ENCODE data around the gene KLHL2.
"Not testable (repeated sequence)": the region's sequence is repeated elsewhere in the genome, so short reads cannot be mapped to it uniquely, and the experiment has no call there.

The KLHL2 gene

DNA sequence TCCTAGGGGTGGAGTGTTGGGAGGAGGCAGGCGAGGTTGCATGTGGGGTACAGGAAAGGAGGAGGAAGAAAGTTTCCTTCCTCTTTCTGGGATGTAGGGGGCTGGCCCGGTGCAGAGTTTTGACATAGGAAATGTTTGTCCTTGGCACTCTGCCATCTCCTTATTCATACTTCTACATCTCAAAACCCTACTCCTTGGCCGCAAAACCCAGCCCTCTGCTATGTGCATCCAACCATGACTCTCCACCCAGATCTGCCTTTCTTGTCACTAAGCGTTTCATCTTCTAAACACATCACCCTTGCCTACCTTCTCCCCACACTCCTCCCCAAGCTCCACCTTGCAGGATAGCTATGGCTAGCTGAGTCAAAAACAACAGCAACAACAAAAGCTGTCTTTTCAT lies 48.1 kb downstream of the KLHL2 start:
- not testable (repeated sequence) for H3K4me3 ChIP-seq (replicated peaks; ENCODE audit: insufficient read depth, low read length); H3K27me3 ChIP-seq (ENCODE audit: insufficient read depth, poor library complexity, severe bottlenecking)
- TF ChIP-seq POLR2AphosphoS5 (IDR thresholded peaks at IDR 0.05; ENCODE audit: low read depth), result peak; percentile 57; the same call in 1 of the 2 replicates
- peak overlapping the region; percentile 80 for H3K27ac ChIP-seq (replicated peaks)
- peak; percentile 61 to 92 for DNase-seq (ENCODE audit: low read depth in 1 of 2, low spot score in 1 of 2)

GRCh38 chr4:165256074-165256659 lies 48.8 kb downstream of the KLHL2 start:
- H3K4me3 ChIP-seq (replicated peaks; ENCODE audit: insufficient read depth, low read length); H3K27me3 ChIP-seq (ENCODE audit: insufficient read depth, poor library complexity, severe bottlenecking): not testable (repeated sequence)
- H3K27ac ChIP-seq (replicated peaks), result peak overlapping the region; percentile 80
- DNase-seq (ENCODE audit: low read depth in 1 of 2, low spot score in 1 of 2), result peak in 1 of 2 experiments; percentile 69

GRCh38 chr4:165259776-165260175 lies 52.4 kb downstream of the KLHL2 start:
- H3K27me3 ChIP-seq (ENCODE audit: insufficient read depth, poor library complexity, severe bottlenecking); DNase-seq (ENCODE audit: low read depth in 1 of 2, low spot score in 1 of 2); H3K4me3 ChIP-seq (replicated peaks; ENCODE audit: insufficient read depth, low read length); H3K27ac ChIP-seq (replicated peaks): not testable (repeated sequence)

DNA sequence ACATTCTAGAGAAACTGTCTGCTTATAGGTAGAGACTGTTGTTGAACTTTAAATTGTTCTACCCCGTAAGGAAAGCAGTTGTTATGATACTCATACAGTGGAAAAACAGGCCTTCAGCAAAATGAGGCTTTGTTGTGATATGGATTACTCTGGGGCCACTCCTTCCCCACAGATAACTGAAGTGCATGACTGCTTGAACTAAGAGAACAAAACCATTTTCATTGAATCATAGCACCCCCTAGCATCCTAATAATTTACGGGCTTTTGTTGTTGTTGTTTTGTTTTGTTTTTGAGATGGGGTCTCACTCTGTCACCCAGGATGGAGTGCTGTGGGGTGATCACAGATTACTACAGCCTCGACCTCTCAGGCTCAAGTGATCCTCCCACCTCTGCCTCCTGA lies 54.9 kb downstream of the KLHL2 start:
- not testable (repeated sequence) for DNase-seq (ENCODE audit: low read depth in 1 of 2, low spot score in 1 of 2); H3K27ac ChIP-seq (replicated peaks); H3K4me3 ChIP-seq (replicated peaks; ENCODE audit: insufficient read depth, low read length); H3K27me3 ChIP-seq (ENCODE audit: insufficient read depth, poor library complexity, severe bottlenecking)

DNA sequence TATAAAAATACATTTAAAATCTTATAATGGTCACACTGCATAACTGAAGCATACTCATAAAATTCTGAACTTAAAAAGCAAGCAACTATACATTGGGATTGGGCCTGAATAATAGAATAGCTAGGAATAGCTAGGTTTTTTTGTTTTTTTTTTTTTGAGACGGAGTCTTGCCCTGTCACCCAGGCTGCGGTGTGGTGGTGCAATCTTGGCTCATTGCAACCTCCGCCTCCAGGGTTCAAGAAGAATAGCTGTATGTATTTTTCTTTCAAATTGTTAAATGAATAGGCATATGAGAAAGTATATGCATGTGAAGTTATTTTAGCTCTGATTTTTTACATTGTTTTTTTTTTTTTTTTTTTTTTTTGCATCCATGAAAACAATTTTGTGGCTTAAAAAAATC lies 56.1 kb downstream of the KLHL2 start:
- H3K27ac ChIP-seq (replicated peaks); H3K27me3 ChIP-seq (ENCODE audit: insufficient read depth, poor library complexity, severe bottlenecking); H3K4me3 ChIP-seq (replicated peaks; ENCODE audit: insufficient read depth, low read length): not testable (repeated sequence)
- peak in 1 of 2 experiments; percentile 42 for DNase-seq (ENCODE audit: low read depth in 1 of 2, low spot score in 1 of 2)

- not testable (repeated sequence) for DNase-seq (ENCODE audit: low read depth in 1 of 2, low spot score in 1 of 2); H3K27me3 ChIP-seq (ENCODE audit: insufficient read depth, poor library complexity, severe bottlenecking); H3K4me3 ChIP-seq (replicated peaks; ENCODE audit: insufficient read depth, low read length); H3K27ac ChIP-seq (replicated peaks)
Observed at GRCh38 chr4:165269931-165270330, 62.6 kb downstream of the KLHL2 start.

GRCh38 chr4:165273443-165273842 lies 66.1 kb downstream of the KLHL2 start:
- not testable (repeated sequence) for DNase-seq (ENCODE audit: low read depth in 1 of 2, low spot score in 1 of 2); H3K4me3 ChIP-seq (replicated peaks; ENCODE audit: insufficient read depth, low read length); H3K27me3 ChIP-seq (ENCODE audit: insufficient read depth, poor library complexity, severe bottlenecking); H3K27ac ChIP-seq (replicated peaks)

GRCh38 chr4:165275357-165275756 lies 68.0 kb downstream of the KLHL2 start:
- H3K4me3 ChIP-seq (replicated peaks; ENCODE audit: insufficient read depth, low read length); H3K27me3 ChIP-seq (ENCODE audit: insufficient read depth, poor library complexity, severe bottlenecking); H3K27ac ChIP-seq (replicated peaks); DNase-seq (ENCODE audit: low read depth in 1 of 2, low spot score in 1 of 2): not testable (repeated sequence)

DNA sequence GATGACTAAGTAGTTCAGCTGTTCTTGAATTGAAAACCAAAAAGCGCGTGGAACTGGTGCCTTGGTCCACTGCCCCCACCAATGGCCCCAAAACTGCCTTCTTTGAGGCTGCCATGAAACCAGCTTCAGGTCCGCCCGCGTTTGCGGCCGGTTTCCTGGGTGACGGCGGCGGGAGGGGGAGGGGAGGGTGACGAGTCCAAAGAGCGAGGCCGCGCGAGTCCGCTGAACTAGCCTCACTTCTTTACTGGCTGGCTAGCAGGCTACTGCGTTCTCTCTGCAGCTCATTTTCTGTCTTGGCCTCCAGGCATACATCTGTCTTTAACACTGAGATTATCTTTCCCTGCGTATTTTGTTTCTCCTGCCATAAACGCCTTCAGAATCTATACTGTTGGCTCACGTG lies 72.2 kb downstream of the KLHL2 start:
- not testable (repeated sequence) for DNase-seq (ENCODE audit: low read depth in 1 of 2, low spot score in 1 of 2); H3K27ac ChIP-seq (replicated peaks); H3K27me3 ChIP-seq (ENCODE audit: insufficient read depth, poor library complexity, severe bottlenecking); H3K4me3 ChIP-seq (replicated peaks; ENCODE audit: insufficient read depth, low read length)

- H3K27ac ChIP-seq (replicated peaks); H3K4me3 ChIP-seq (replicated peaks; ENCODE audit: insufficient read depth, low read length); H3K27me3 ChIP-seq (ENCODE audit: insufficient read depth, poor library complexity, severe bottlenecking); DNase-seq (ENCODE audit: low read depth in 1 of 2, low spot score in 1 of 2): not testable (repeated sequence)
Observed at GRCh38 chr4:165284697-165285096, 77.3 kb downstream of the KLHL2 start.

DNA sequence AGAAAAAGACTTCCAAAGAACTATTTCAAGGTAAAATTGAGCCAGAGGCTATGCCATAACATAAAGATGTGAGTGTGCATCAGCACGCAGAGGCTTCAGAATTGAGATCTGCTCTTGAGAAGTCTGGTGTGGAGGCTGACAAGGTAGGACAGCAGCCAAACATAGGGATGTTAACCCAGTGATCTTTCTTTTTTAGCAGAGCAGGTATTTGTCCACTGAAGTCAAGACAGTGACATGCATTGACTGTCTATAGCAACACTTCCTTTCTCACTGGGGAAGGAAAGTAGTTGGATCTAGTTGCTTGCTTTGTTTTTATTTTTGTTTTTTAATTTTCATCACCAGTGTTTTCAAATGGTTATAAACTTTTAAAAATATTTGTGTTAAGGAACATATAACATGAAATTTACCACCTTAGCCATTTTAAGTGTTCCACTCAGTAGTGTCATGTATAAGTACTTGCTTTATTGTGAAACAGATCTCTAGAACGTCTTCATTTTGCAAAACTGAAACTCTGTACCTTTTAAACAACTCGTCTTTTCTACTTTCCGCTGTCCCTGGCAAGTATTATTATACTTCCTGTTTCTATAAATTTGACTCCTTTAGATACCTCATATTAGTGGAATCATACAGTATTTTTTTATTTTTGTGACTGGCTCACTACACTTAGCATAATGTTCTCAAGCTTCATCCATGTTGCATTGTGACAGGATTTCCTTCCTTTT lies 79.4 kb downstream of the KLHL2 start:
- H3K27ac ChIP-seq (replicated peaks); H3K27me3 ChIP-seq (ENCODE audit: insufficient read depth, poor library complexity, severe bottlenecking); DNase-seq (ENCODE audit: low read depth in 1 of 2, low spot score in 1 of 2); H3K4me3 ChIP-seq (replicated peaks; ENCODE audit: insufficient read depth, low read length): not testable (repeated sequence)

Measured in HL-60 (cell line).